ENCODE measurements around the gene NUP210. TPM values are rescaled to one million over a fixed set of nuclear protein-coding genes. Genes with fewer than 3 reads are reported as not detected.

NUP210 gene
- total RNA-seq (8.3 and 8.4 TPM in 2 replicates), polyA plus RNA-seq (6.3 and 6.7 TPM in 2 replicates)

DNA sequence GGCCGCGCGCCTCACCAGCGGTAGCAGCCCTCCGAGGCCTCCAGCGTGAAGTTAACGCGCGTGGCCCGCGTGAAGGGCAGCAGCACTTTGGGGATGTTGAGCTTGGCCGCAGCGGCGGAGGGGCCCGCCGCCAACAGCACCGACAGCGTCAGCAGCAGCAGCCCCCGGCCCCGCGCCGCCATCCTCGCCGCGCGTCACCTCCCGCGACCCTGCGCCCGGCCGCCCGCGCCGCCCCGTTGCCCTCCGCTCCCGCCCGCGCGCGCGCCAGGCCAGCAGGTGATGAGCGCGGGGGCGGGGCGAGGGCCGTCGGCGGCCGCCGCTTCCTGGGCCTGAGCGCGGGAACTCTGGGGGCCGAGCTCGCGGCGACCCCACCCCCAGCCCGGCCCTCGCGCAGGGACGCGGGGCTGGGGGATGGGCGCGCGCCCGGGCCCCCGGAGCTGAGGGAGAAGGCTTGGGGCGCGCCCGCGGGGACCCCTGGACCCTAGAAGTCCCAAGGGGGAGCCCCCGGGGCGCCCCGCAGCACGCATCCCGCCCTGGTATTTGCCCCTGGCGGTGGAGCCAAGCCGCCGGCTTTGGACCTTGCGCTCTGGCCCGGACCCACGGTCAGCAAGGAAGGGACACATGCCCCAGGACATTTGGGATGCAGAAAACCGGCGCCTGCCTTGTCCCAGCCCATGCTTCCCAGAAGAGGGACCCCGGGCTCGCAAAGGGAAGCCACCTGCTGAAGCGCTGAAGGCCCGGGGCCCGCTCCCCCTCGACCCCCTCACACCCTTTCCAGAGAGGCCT is at the start of gene NUP210:
NUP210 (minus strand) TSS at position 278 of the 786 bp plus-strand sequence; CDS start at position 182, 96 bp downstream.
- Histone ChIP-seq H3K9me2 (replicated peaks; ENCODE audit: insufficient read depth) (no peaks in the 10 kb centered on the region), H3K27me3 (no peaks in the 10 kb centered on the region), H3K4me1 (ENCODE audit: insufficient read depth) (peaks cover 18% of the 10 kb centered on the region), H3K9me3 (ENCODE audit: low read depth) (no peaks in the 10 kb centered on the region), H3K36me3 (replicated peaks; ENCODE audit: insufficient read depth, low read depth) (no peaks in the 10 kb centered on the region), H3K4me2 (peak within 1 kb of the TSS; percentile 96), H2AFZ (peak within 1 kb of the TSS; percentile 74), H3K79me2 (peaks cover 30% of the 10 kb centered on the region), H3K27ac (no peak within 1 kb of the TSS), H3K4me3 (peak within 1 kb of the TSS; percentile 72), H4K20me1 (ENCODE audit: insufficient read depth, poor library complexity, severe bottlenecking) (no peaks in the 10 kb centered on the region)
- DNase-seq (ENCODE audit: low spot score): peak; percentile 78
- 7% methylated on average over 36 of the region's 90 CpGs for WGBS (ENCODE audit: low lambda C conversion rate, missing lambda C conversion rate)
- TF ChIP-seq, protein P1, sequence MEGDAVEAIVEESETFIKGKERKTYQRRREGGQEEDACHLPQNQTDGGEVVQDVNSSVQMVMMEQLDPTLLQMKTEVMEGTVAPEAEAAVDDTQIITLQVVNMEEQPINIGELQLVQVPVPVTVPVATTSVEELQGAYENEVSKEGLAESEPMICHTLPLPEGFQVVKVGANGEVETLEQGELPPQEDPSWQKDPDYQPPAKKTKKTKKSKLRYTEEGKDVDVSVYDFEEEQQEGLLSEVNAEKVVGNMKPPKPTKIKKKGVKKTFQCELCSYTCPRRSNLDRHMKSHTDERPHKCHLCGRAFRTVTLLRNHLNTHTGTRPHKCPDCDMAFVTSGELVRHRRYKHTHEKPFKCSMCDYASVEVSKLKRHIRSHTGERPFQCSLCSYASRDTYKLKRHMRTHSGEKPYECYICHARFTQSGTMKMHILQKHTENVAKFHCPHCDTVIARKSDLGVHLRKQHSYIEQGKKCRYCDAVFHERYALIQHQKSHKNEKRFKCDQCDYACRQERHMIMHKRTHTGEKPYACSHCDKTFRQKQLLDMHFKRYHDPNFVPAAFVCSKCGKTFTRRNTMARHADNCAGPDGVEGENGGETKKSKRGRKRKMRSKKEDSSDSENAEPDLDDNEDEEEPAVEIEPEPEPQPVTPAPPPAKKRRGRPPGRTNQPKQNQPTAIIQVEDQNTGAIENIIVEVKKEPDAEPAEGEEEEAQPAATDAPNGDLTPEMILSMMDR (IDR thresholded peaks at IDR 0.05; ENCODE audit: poor library complexity): no peak
- TF ChIP-seq EZH2 (IDR thresholded peaks at IDR 0.05; ENCODE audit: borderline replicate concordance): no peak
- no peak for TF ChIP-seq EZH2phosphoT487 (IDR thresholded peaks at IDR 0.05; ENCODE audit: low read depth, severe bottlenecking, unreplicated experiment)

DNA sequence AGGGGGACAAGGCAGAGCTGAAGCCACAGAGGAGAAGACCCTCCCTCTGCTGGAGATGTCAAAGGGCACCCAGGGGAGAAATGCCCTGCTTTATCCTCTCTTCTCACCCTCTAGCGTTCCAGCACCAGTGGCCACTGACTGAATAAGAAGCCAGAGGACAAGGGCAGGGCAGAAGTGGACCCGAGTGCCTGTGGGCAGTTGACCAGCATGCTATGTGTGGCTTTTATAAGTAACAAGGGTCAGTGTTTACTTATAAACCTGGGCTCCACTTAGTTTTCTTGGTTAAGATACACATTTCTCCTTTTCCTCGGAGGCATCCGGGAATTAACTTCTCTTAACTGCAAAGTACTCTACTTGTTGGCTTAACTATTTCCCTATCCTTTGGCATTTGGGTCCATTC is 46.7 kb upstream of the NUP210 start:
- no peak overlapping the region for H2AFZ ChIP-seq
- TF ChIP-seq EZH2phosphoT487 (IDR thresholded peaks at IDR 0.05; ENCODE audit: low read depth, severe bottlenecking, unreplicated experiment): no peak
- no peak for TF ChIP-seq EZH2 (IDR thresholded peaks at IDR 0.05; ENCODE audit: borderline replicate concordance)
- TF ChIP-seq, protein P1 (IDR thresholded peaks at IDR 0.05; ENCODE audit: poor library complexity): no peak
- H3K9me2 ChIP-seq (replicated peaks; ENCODE audit: insufficient read depth): no peaks in the 10 kb centered on the region
- DNase-seq (ENCODE audit: low spot score): no peak
- H3K36me3 ChIP-seq (replicated peaks; ENCODE audit: insufficient read depth, low read depth): no peaks in the 10 kb centered on the region
- no peak overlapping the region for H3K4me3 ChIP-seq
- H3K79me2 ChIP-seq: no peaks in the 10 kb centered on the region
- H3K9me3 ChIP-seq (ENCODE audit: low read depth): no peaks in the 10 kb centered on the region
- H3K27ac ChIP-seq: no peak overlapping the region
- 89% methylated on average over 4 of the region's 4 CpGs for WGBS (ENCODE audit: low lambda C conversion rate, missing lambda C conversion rate)
- no peaks in the 10 kb centered on the region for H4K20me1 ChIP-seq (ENCODE audit: insufficient read depth, poor library complexity, severe bottlenecking)
- no peaks in the 10 kb centered on the region for H3K27me3 ChIP-seq
- H3K4me2 ChIP-seq: no peak overlapping the region
- H3K4me1 ChIP-seq (ENCODE audit: insufficient read depth): peaks cover 5% of the 10 kb centered on the region

DNA sequence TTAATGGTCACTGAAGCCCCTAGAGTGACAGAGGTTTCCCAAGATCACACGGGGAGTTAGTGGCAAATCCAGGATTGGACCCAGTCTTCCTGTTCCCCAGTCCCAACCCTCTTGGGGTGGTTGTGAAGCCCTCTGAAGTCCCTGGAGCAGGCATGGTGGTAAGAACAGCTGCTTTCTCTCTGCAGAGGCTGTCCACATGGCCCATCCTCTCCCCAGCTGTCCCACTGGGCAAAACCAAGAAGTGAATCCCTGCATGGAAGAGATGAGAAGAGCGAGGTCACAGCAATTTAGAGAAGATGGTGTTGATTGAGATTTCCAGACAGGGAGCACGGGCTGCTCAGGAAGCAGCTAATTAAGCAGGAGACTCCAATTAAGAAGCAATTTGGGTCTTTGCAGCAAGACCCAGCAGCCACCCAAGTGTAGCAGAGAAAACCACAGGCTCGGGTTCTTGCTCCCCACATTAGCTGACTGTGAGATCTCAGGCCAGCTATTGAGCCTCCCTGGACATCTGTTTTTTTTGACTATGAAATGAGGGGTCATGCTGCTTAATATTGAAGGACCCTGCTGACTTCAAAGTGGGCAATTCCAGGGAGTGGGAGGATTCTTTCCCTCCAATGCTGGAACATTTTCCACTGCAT is 45.2 kb upstream of the NUP210 start:
- H4K20me1 ChIP-seq (ENCODE audit: insufficient read depth, poor library complexity, severe bottlenecking): no peaks in the 10 kb centered on the region
- H3K4me3 ChIP-seq: no peak overlapping the region
- no peaks in the 10 kb centered on the region for H3K4me1 ChIP-seq (ENCODE audit: insufficient read depth)
- no peak for TF ChIP-seq EZH2phosphoT487 (IDR thresholded peaks at IDR 0.05; ENCODE audit: low read depth, severe bottlenecking, unreplicated experiment)
- TF ChIP-seq EZH2 (IDR thresholded peaks at IDR 0.05; ENCODE audit: borderline replicate concordance): no peak
- TF ChIP-seq, protein P1 (IDR thresholded peaks at IDR 0.05; ENCODE audit: poor library complexity): no peak
- H3K79me2 ChIP-seq: no peaks in the 10 kb centered on the region
- H3K27ac ChIP-seq: no peak overlapping the region
- H3K27me3 ChIP-seq: no peaks in the 10 kb centered on the region
- no peak for DNase-seq (ENCODE audit: low spot score)
- no peak overlapping the region for H2AFZ ChIP-seq
- WGBS (ENCODE audit: low lambda C conversion rate, missing lambda C conversion rate): 64% methylated on average over 4 of the region's 4 CpGs
- no peaks in the 10 kb centered on the region for H3K36me3 ChIP-seq (replicated peaks; ENCODE audit: insufficient read depth, low read depth)
- H3K9me2 ChIP-seq (replicated peaks; ENCODE audit: insufficient read depth): no peaks in the 10 kb centered on the region
- H3K4me2 ChIP-seq: no peak overlapping the region
- no peaks in the 10 kb centered on the region for H3K9me3 ChIP-seq (ENCODE audit: low read depth)
